Stimulated activated CD4-positive, alpha-beta T cell treated with anti-CD3 and anti-CD28 coated beads, Interleukin-15, amount 100 ng/mL, for 24 hours (primary cell): ENCODE data around the gene FAM181B.
"Not testable (repeated sequence)": the region's sequence is repeated elsewhere in the genome, so short reads cannot be mapped to it uniquely, and the experiment has no call there.

Experiments
- DNase-seq: peaks from one replicate; pipeline ENCODE4 v3.0.0-alpha.2; 2020

Gene FAM181B

GRCh38 chr11:82732348-82732733, 1.3 kb downstream of the FAM181B start:
- DNase-seq: no peak

- no peak for DNase-seq
These were observed 1.9 kb downstream of the FAM181B start for GRCh38 chr11:82731691-82732277.

DNA sequence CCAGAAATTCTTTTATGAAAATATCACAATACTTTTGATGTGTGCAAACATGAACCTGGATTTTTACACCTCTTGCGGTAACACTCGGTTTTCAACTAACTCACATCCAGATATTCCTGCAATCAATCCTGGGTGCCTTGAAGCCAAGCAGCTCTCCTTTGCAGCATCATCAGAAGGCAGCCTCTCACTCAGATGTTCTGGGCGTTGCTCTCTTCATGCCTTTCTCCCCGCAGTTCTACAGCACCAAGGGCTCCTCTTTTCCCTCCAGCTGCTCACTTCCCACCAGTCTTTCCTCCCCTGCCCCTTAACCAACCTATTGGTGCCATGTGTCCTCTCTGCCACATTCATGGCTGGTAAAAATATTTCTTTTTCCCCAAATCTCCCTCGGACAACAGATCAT, 2.9 kb downstream of the FAM181B start:
- DNase-seq: no peak

DNA sequence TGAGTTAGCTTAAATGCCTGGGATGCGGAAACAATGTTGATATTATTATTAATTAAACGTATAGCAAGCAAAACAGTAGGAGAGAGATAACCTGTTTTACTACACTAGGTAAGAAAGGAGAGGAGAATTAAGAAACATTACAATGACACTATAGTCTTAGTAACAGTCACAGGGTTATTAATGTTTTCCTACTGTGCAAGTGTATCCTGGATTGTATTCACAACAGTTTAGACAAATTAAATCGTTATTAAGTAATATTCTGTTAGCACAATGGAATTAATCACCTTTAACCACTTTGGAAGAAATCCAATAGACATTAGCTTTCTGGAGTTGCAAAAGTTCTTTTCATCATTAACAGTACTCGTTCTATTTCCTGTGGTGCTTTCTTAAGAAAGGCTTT, 3.4 kb downstream of the FAM181B start:
- no peak for DNase-seq

GRCh38 chr11:82724026-82724425, 9.6 kb downstream of the FAM181B start:
- DNase-seq: no peak

- DNase-seq: no peak
These were observed 11.4 kb downstream of the FAM181B start for GRCh38 chr11:82722231-82722630.

DNA sequence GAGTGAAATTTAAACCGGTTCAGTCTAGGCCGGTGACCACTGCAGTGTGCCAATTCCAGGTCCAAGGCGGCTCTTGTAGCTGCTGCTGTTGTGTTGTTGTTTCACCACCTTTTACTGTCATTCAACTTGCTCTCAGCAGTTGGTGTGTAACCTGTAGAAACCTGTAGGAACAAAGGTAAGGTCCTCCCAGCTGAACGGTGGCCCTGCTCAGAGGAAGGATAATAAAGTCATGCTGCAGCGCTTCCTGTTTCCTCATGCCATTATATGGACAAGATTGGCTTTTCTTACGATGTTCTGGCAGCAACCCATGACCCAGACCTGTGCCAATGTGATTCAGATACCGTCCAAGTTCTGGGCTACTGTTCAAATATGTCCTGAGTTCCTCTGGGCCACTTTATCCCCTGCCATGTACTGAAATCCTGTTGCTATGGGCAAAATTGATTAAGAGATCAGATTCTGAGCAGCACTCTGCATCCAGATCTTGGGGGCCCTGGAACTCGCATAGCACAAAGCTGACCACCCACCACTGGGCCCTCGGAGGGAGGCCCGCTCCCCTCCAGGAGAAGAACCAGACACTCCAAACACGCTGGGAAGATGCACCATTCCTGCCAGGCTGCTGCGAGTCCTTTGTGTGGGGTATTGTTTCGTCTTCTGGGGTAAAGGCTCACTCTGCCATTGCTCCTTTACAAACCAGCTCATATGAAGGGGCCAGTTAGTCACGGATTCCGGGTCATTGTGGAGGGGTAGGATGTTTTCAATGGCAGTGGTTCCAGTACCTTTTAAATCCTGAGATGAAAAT, 13.2 kb downstream of the FAM181B start:
- DNase-seq: no peak

GRCh38 chr11:82719361-82720105, 14.1 kb downstream of the FAM181B start:
- DNase-seq: no peak

- no peak for DNase-seq
These were observed 14.8 kb downstream of the FAM181B start for GRCh38 chr11:82718821-82719220.

GRCh38 chr11:82718307-82718706, 15.4 kb downstream of the FAM181B start:
- peak; percentile 21 for DNase-seq

DNA sequence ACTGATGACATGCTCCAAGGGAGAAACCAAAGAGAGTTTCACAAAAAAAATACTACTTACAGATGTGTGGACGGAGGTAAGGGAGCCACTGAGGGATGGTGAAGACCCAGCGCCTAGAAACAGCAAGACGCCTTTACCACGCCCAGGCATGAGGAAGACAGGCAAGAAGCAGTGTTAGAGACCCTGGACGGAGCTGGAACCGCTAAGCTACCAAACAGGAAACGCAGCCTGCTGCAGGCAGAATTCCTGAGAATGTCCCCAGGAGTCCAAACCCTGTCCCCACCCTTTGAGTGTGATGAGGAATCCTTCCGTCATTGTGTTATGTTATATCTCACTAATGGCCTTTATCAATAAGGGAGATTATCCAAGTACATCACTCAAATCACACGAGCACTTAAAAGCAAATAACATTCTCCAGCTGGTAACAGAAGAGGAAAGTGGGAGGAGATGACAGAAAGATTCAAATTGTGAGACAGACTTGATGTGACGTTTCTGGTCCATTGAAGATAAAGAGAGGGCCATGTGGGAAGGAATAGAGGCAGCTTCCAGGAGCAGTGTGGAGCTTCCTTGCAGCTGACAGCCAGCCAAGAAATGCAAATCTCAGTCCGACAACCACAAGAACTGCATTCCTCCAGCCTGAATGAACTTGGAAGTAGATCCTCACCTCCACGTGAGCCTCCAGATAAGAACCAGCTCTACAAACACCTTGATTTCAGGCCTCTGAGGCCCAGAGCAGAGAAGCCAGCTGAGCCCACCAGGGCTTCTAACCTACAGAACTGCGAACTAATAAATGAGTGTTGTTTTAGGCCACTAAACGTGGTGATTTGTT, 19.1 kb downstream of the FAM181B start:
- no peak for DNase-seq

DNA sequence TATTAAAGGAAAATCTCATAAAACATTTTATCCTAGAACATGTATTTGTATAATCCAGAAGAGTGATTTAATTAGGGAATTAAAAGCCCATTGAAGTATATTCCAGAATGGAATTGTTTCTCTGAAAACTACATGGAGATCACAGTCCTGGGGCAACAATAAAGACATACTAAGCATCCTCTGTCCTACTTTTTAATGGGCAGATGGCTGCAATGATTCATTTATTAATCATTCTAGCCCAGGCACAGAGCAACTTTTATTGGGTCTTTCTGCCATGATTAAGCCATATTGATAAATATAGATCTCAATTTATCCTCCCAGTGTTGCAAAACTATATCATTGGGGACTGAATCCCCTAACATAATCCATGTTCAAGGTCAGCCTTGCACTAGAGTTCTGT, 22.0 kb downstream of the FAM181B start:
- no peak for DNase-seq

DNA sequence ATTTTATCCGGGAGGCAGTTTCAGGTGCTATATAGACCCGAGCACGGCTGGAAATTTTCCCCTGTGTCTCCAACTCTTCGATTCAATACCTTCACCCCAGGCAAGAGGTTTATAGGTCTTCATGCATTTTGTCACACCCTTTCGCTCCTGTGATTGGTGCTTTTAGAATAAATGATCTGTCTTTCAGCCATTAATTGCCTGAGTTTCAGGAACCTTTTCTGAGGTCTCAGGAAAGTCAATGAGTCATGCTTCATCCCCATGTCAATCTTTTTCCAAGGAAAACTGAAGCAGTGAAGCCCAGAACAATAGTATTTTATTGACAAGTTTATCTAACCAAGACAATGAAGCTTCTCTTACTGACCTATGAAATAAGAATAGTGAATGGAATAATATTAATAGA, 29.9 kb downstream of the FAM181B start:
- no peak for DNase-seq

DNA sequence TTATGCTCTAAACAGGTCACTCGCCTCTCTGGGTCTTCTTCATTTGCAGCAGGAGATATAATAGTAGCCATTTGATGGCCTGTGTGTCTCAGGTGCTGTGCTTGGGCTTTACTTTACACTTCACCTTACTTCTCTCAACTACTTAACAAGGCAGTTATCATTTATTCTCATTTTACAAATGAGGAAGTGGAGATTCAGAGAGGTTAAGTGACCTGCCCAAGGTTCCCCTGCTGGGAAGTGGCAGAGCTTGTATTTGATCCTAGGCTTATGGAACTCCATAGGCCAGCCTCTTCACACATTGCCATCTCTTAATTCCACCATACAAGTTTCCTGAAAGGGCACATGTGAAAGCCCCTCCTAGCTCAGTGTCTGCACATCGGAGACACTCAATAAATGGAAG, 30.4 kb downstream of the FAM181B start:
- DNase-seq: no peak

DNA sequence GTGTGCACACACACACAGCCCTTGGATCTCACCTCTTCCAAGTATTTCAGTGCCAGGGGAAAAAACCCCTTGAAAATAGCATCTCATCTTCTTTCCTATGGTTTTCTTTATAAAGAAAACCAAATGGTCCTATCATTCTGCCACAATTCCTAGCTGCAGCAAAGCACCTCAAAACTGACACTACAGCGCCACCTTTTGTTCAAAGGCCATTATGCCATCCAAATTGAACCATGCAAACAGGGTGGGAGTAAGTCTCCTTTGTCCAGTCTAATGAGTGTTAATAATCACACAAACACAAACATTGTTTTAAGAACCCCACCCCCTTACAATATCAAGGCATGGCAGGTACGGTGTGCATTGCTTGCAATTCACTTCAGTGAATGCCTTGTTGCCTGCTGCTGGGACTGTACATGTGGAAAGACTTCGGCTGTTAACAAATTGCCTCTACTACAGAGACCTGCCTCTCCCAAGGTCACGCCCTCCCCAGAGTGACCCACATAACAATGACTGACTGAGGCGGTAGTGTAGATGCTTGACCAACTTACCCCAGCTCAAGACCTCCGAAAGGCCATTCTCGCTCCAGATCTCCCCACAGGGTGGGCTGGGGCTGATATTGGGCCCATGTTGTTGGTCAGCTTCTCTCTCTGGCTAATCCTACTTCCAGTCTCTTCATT, 31.7 kb downstream of the FAM181B start:
- DNase-seq: peak; percentile 33

DNA sequence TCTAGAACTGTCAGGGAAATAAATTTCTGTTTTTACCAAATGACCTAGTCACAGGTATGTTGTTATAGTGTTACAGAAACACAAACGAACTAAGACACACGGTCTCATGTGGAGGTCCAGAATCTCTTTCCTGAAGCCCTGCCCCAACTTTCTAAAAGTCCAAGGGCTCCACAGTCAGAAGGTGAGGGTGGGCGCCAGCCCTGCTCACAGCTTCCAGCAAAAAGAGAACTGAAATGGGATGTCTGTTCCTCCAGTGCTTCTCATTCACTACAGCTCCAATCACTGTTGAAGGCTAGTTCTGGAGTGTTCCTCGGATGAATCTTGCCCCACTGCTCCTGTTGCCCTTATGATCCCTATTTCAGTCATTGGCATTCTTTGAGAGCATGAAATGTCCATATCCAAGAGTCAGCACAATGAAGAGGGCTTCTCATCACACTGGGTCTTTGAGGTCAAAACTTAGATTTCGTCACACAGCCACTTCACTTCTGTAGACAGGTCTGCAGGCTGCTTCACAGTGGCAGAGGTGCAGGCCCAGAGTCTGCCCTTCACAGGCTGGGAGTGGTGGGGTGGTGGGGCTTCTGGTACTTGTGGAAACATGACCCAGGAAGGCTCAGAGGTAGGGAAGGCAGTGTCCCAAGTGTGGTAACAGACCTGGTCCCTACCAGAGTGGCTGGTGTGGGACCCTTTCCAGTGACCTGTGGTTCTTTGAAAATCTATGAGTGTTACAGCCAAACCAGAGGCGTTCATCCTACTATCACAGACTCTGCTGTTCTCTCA, 34.9 kb downstream of the FAM181B start:
- no peak for DNase-seq

DNA sequence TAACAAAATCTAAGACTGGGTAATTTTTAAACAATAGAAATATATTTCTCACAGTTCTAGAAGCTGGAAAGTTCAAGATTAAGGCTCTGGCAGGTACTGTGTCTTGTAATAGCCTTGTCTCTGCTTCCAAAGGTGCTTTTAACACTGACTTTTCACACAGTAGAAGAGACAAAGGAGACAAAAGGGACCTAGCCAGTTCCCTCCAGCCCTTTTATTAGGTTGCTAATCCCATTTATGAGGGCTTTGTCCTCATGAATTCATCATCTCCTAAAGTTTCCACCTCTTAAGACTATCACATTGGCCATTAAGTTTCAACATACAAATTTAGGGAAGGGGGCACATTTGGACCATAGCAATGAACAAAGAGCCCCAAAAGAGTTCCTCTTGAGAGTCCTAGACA, 40.7 kb downstream of the FAM181B start:
- DNase-seq: no peak

DNA sequence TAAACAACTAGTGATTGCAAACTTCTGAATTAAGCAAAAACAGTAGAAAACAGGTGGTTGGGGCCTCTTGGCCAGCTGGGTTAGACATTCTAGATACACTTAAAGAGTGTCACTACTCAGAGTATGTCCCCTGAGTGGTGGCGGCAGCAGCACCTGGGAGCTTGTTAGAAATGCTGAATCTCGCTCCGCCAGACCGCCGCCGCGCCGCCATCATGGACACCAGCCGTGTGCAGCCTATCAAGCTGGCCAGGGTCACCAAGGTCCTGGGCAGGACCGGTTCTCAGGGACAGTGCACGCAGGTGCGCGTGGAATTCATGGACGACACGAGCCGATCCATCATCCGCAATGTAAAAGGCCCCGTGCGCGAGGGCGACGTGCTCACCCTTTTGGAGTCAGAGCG, 44.3 kb downstream of the FAM181B start:
- DNase-seq: not testable (repeated sequence)

GRCh38 chr11:82686211-82686610, 47.5 kb downstream of the FAM181B start:
- no peak for DNase-seq

- no peak for DNase-seq
These were observed 50.6 kb downstream of the FAM181B start for GRCh38 chr11:82683029-82683428.

DNA sequence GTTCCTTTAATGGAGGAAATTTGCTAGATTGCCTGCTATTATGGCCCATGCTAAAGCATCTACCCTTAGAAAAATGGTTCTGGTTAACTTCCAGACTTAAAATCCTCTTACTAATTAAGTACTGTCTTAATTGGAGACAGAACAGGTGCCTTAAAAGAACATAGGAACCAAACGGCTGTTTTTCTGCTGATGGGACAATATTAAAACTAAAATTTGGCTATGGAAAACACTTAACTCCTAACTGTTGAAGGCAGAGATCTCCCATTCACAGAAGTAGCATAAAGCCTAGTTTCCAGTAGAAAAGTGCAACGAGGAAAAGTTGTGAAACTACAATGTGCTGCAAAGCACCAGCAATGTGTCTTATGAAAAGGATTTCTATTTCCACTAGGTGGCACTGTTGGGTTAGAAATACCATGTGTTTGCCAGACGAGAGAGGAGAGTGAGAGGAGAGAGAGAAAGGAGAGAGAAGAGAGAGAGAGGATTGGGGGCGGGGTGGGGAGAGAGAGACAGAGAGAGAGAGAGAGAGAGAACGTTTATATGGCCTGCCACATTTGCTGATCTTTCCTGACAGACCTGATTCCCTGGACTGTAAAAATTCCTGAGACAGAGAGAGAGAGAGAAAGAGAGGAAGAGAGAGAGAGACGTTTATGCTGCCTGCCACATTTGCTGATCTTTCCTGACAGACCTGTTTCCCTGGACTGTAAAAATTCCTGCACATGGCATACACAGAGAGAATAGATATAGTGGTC, 51.5 kb downstream of the FAM181B start:
- no peak for DNase-seq
